Endometrium (tissue), 2 donors: ENCODE results near the gene CCRL2.
"Not testable (repeated sequence)": the region's sequence is repeated elsewhere in the genome, so short reads cannot be mapped to it uniquely, and the experiment has no call there.

ENCODE experiments used
- FAIRE-seq: peaks from 2 replicates; lab custom pipeline; 2012; peaks lifted over from hg19 to GRCh38; lab: Jason Lieb, UNC
- donor health status: control.
- donor health status: control.

CCRL2 gene

DNA sequence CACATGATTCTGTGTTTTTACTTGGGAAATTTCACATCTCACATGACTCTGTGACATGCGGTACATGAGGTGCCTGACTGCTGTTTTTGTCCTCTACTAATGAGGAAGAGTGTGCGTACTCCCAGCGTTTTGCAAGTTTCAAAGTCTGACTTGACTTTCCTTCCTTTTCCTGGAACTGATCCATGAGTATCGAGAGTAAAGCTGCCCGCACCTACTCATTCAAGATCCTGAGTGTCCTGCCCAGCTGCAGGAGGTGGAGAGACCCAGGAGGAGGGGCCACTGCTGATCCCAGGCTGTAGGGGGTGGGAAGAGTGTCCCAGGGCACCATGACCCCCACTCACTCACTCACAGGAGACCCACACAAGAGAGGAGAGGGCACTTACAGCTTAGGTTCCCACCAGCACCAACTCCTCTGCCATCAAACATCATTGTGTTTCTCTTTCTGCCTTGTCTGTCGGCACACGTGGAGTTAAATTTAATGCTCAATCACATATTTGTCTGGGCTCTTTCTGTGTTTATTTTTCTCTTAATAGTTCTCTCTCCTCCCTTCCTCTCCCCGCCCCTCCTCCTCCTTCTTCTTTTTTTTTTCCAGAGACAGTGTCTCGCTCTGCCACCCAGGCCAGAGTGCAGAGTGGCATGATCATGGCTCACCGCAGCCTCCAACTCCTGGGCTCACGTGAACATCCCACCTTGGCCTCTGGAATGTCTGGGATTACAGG is 1.6 kb upstream of the CCRL2 start:
- no peak for FAIRE-seq

DNA sequence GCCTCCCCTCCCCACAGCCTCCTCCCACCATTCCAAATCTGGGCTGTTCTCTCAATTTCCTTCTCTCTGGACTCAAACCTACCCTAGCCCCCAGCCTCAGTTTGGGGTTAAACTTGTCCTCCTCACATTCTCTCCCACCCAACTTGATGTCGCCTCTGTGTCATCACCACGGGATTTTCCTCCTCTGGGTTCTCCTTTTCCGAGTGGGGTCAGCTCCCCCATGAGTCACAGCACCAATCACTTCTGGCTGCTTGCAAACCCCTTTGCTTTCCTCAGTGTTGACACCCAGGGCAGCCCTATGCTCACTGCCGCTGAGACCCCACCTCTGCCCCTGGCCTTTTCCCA is 644 bp upstream of the CCRL2 start:
- no peak for FAIRE-seq

DNA sequence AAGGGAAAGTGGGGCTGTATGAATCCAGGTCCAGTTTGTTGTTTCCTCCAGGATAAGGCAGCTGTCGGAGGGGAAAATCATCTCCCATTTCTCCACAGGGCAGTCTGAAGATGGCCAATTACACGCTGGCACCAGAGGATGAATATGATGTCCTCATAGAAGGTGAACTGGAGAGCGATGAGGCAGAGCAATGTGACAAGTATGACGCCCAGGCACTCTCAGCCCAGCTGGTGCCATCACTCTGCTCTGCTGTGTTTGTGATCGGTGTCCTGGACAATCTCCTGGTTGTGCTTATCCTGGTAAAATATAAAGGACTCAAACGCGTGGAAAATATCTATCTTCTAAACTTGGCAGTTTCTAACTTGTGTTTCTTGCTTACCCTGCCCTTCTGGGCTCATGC is 911 bp downstream of the CCRL2 start:
- no peak for FAIRE-seq

GRCh38 chr3:46408853-46409252 is 1.8 kb downstream of the CCRL2 start:
- FAIRE-seq, result no peak

DNA sequence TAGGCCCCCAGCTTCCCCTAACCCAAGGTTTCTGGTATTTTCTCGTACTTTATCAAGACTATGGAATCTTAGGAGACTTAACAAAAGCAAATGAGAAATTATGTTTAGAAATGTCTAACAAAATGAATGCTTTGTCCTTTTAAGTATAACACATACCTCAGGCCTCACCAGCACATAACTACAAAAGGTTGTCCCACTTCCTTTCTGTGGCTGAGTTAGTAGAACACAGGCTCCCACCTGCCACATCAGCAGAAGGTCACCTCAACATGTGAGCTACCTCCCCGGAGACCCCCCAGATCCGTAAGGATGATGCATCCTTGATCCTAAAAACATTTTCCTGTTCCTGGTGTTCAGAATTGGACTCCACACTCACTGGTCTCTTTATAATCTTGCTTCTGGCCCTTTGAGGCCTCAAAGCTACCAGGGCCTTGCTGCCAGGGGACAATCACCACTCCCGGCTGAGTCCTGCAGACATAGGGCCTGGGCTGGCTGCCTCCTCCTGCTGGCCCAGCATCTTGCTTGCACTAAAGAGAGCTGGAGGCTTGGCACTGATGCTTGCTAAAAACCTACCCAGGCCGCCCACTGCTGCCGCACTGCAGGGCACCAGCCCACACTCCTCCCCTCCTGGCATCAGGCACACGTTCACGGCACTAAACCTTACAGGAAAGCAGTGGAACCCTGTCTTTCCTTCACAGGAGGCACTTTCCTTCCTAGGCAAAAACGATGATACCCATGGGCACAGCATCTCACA is 2.9 kb downstream of the CCRL2 start:
- FAIRE-seq, result no peak

DNA sequence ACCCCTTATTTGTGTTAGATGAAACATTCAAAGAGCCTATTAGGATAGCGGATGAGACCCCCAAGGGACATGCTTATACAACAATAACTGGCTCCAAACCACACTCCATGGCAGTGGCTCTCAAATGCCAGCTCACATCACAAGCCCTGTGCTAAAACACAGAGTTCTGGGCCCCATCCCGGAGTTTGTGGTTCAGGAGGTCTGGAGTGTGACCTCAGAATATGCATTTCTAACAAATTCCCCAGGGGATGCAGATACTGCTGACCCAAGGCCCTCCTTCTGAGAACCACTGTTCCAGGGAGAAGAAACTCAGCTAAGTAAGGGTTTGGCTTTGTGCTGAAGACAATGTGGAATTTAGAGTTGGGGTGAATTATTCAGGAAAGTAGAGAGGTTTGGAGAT is 3.6 kb downstream of the CCRL2 start:
- no peak for FAIRE-seq

DNA sequence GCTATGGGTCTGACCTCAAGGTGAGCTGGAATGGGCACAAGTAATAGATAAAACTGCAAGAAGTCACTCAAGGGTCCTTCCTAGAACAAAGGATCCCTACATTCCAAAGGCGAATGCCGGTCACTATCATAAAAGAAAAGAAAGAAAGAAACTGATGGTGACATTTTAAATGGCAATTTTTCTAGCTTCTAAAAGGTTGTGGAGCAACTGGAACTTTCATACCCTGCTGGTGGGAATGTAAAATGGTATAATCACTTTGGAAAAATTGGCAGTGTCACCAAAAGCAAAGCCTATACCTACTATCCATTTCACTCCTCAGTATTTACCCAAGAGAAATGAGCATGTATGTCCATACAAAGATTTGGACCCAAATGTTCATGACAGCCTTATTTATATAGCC is 4.2 kb downstream of the CCRL2 start:
- no peak for FAIRE-seq

DNA sequence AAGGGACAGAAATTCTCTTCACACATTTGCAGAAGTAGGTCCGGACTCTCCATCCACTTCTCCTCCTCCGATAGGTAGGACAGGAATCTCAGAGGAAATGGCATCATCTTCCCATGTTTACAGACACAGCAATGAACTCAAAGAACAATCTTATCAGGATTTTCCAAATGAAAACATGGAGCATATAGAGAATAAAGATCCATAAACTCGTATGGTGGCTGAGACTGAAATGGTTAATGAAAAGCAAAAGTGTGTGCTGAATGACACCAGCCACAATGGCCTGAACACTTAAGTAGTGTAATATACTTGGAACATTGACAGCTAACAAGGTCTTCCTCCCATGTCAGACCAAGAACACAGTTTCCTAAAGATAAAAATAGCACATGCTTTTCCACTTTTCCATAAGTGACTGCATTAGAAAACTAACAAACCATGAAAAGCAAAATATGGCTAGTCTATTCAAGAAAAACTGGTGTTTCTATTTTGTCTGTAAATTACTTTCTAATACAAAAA is 5.8 kb downstream of the CCRL2 start:
- FAIRE-seq, result no peak

DNA sequence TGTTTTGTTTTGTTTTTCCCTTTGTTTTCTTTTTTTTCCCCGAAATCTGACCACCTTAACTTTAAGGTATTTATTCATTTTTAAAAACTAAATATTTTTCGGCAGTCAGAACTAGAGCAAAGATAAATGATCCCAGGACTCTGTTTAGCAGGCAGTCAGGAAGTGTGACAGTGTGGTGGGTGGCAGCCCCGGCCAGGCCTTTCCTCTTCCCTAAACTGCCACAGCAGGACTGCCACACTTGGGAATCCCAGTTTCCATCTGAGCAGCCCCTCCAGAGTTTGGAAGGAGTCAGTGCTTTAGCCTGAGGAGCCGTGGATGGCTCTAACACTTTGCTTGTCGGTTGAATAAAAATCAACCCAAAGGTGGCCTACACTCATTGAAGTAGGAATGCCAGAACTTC is 6.9 kb downstream of the CCRL2 start:
- FAIRE-seq, result no peak

DNA sequence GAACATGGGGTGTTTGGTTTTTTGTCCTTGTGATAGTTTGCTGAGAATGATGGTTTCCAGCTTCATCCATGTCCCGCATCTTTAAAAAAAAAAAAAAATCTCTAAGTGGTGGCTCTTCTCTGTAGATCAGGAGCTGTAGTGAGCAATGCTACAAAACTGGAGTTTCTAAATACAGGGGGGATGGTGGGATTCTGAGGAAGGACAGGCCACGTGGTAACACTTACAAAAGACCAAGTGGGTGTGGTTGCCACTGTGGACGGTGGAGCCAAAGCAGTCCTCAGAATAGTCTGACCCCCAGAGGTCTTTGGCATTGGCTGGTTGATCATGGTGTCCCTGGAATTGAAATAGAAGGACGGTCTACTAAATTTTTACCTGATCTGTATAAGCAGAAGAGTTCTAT is 7.7 kb downstream of the CCRL2 start:
- no peak for FAIRE-seq

DNA sequence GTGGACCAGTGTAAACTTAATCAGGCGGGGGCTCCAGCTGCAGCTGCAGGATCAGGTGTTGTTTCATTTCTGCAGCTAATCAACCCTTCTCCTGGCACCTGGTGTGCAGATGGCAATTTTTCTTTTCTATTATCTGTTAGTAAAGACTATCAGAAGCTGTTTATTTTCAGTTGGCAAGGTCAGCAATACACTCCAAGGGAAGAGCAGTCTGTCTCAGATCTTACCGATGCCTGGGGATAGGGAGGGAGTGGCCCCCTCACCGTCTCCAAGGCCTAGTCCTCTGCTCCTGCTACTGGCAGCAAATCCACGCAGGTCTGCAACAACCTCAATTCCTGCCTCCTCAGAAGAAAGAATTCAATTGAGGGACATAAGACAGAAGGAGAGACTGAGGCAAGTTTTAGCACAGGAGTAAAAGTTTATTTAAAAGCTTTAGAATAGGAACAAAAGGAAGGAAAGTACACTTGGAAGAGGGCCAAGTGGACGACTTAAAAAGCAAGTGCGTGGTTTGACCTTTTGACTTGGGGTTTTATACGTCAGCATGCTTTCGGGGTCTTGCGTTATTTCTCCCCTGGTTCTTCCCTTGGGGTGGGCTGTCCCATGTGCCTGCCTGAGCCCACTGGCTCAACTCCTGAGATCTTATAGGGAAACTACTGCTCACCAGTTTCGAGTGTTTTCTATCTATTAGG is 9.2 kb downstream of the CCRL2 start:
- no peak for FAIRE-seq

GRCh38 chr3:46416811-46417510 is 9.9 kb downstream of the CCRL2 start:
- FAIRE-seq, result no peak

GRCh38 chr3:46417841-46418611 is 11.0 kb downstream of the CCRL2 start:
- no peak for FAIRE-seq

- no peak for FAIRE-seq
These were observed 12.8 kb downstream of the CCRL2 start for GRCh38 chr3:46419816-46420215.

DNA sequence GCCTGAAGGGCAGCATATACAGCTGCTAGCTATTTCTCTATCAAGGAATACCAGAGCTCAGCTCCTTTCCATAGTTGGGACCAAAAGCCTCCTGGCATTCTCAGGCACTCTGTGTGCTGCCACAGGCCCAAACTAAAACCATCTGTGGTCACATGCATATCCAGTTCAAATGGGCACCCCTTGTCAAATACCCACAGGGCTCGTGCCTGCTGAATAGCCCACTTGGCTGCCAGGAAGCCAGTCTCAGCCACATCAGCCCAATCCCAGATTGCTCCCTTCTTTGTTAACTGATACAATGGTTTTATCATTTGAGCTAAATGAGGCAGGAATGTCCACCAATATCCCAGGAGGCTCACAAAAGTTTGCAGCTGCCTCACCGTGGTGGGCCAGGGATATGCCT is 13.9 kb downstream of the CCRL2 start:
- FAIRE-seq, result no peak

- FAIRE-seq, result no peak
These were observed 15.6 kb downstream of the CCRL2 start for GRCh38 chr3:46422617-46423016.

GRCh38 chr3:46423588-46423987 is 16.5 kb downstream of the CCRL2 start:
- no peak for FAIRE-seq

DNA sequence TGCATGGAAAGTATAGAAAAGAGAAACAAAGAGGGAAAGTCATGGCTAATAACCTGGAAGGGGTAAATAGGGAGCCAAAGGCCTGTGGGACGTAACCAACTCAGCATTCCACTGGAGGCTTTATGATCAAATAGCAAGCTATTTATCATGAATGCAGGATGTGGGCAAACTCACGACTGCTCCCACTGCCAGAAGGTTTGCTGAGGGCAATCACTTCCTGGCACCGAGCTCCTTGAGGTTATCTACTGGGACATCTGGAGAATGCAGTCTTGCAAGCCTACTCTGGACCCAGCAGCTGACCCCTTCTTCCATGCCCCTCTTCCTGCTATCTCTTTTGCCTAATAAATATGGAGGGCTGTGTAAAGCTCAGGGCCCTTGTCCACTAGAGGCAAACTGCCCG is 19.4 kb downstream of the CCRL2 start:
- not testable (repeated sequence) for FAIRE-seq

DNA sequence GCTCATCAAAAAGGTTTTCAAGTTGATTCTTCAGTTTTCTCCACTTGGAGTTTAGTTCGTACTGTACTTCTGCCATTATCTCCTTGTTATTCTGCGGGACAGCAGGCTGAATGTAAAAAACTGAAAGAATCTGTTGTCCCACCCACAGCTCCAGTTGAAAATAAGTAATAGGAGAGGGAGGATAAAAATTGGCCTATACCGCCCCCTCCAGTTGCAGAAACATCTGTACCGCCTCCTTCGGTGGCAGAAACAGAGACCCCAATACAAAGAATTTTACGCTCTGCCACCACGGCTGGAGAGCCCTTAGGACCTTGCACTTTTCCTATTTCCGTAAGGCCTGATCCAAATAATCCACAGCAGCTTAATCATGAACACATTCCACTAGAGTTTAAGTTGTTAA is 20.3 kb downstream of the CCRL2 start:
- not testable (repeated sequence) for FAIRE-seq

DNA sequence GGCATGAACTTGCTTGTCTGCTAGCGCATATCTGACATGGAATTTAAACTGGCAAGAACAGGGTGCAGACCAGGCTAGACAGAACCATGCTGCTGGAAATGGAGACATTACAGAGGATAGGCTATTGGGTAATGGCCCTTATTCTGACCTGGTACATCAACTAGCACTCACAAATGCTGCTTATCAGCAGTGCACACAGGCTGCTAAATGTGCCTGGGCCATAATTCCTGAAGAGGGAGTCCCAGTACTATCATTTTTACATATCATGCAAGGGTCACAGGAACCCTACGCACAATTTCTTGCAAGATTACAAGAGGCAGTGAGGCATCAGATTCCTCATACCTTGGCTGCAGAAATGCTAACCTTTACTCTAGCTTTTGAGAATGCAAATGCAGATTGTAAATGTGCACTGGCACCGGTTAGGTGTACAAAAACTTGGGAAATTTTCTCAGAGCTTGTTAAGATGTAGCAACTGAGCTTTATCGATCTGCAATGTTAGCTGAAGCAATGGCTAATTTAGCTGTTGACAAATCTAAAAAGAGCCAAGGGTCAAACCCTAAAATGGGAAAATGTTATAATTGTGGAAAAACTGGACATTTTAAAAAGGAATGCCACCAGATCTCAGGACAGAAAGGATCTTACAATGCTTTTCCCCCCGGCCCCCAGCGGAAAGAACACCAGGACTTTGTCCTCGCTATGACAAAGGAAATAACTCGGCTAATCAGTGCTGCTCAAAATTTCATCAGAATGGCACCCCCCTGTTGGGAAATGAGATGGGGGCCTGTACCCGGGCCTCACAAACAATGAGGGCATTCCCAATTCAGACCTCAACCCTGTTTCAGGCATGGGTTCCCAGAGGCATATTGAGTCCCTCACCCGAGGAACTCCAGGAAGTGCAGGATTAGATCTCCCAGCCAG is 21.1 kb downstream of the CCRL2 start:
- FAIRE-seq, result no peak

DNA sequence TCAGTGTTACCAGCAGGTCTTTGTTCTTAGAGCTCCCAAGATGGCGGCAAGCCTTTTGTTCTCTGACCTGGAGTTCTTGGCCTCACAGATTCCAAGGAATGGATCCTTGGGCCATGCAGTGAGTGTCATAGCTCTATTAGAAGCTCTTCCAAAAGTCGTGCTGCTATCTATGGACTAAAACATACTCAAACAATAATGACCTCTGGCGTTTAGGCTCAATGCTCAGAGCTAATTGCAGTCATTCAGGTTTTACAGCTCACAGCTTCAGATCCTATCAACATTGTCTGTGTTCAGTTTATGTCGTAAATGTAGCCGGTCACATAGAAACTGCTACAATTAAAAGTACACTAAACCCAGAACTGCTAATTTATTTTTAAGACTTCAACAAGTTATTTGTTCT is 22.2 kb downstream of the CCRL2 start:
- no peak for FAIRE-seq
